ENCODE data around the gene MAP3K6. TPM values are rescaled to one million over a fixed set of nuclear protein-coding genes. Genes with fewer than 3 reads are reported as not detected.

MAP3K6 gene
- total RNA-seq, 3 donors from 2014 or later, result 18.5 to 38.5 (median 28.5) TPM

DNA sequence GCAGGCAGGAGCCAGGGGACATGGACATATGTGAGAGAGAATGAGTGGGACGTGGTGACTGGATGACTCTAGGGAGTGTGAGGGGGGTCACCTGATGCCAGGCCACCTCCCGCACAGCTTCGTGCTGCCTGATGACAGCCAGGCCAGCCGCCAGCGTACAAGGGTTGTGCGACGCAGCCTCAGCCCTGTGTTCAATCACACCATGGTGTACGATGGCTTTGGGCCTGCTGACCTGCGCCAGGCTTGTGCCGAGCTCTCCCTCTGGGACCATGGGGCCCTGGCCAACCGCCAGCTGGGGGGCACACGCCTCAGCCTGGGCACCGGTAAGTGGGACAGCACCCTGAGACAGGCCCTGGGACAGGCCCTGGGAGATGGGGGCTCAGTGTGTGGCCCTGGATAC is 13.6 kb downstream of the MAP3K6 start:
- no peak overlapping the region for H3K4me3 ChIP-seq
- H3K4me1 ChIP-seq (ENCODE audit: low read depth), result peaks cover 36% of the 10 kb centered on the region
- intact Hi-C loops (cut with DNase I, micrococcal nuclease), result no loop called here
- no peaks in the 10 kb centered on the region for H3K36me3 ChIP-seq (ENCODE audit: low read depth)
- no peak for ATAC-seq
- no peaks in the 10 kb centered on the region for H3K9me3 ChIP-seq
- TF ChIP-seq, protein P1, sequence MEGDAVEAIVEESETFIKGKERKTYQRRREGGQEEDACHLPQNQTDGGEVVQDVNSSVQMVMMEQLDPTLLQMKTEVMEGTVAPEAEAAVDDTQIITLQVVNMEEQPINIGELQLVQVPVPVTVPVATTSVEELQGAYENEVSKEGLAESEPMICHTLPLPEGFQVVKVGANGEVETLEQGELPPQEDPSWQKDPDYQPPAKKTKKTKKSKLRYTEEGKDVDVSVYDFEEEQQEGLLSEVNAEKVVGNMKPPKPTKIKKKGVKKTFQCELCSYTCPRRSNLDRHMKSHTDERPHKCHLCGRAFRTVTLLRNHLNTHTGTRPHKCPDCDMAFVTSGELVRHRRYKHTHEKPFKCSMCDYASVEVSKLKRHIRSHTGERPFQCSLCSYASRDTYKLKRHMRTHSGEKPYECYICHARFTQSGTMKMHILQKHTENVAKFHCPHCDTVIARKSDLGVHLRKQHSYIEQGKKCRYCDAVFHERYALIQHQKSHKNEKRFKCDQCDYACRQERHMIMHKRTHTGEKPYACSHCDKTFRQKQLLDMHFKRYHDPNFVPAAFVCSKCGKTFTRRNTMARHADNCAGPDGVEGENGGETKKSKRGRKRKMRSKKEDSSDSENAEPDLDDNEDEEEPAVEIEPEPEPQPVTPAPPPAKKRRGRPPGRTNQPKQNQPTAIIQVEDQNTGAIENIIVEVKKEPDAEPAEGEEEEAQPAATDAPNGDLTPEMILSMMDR (IDR thresholded peaks at IDR 0.05), result no peak
- DNase-seq, result peak in 1 of 3 donors; percentile 45

GRCh38 chr1:27351541-27352107 is 15.1 kb downstream of the MAP3K6 start:
- no peak for DNase-seq
- Histone ChIP-seq H3K4me3 (no peak overlapping the region), H3K36me3 (ENCODE audit: low read depth) (no peaks in the 10 kb centered on the region), H3K9me3 (no peaks in the 10 kb centered on the region), H3K4me1 (ENCODE audit: low read depth) (peaks cover 27% of the 10 kb centered on the region)
- TF ChIP-seq, protein P1 (IDR thresholded peaks at IDR 0.05), result no peak
- intact Hi-C loops (cut with DNase I, micrococcal nuclease), result no loop called here
- no peak for ATAC-seq

GRCh38 chr1:27350663-27351540 is 15.9 kb downstream of the MAP3K6 start:
- intact Hi-C loops (cut with DNase I, micrococcal nuclease), result no loop called here
- Histone ChIP-seq H3K36me3 (ENCODE audit: low read depth) (no peaks in the 10 kb centered on the region), H3K4me1 (ENCODE audit: low read depth) (peaks cover 27% of the 10 kb centered on the region), H3K9me3 (no peaks in the 10 kb centered on the region), H3K4me3 (no peak overlapping the region)
- peak; percentile 14 for ATAC-seq
- peak in 2 of 3 donors; percentile 64 to 71 for DNase-seq
- TF ChIP-seq, protein P1 (IDR thresholded peaks at IDR 0.05), result no peak

DNA sequence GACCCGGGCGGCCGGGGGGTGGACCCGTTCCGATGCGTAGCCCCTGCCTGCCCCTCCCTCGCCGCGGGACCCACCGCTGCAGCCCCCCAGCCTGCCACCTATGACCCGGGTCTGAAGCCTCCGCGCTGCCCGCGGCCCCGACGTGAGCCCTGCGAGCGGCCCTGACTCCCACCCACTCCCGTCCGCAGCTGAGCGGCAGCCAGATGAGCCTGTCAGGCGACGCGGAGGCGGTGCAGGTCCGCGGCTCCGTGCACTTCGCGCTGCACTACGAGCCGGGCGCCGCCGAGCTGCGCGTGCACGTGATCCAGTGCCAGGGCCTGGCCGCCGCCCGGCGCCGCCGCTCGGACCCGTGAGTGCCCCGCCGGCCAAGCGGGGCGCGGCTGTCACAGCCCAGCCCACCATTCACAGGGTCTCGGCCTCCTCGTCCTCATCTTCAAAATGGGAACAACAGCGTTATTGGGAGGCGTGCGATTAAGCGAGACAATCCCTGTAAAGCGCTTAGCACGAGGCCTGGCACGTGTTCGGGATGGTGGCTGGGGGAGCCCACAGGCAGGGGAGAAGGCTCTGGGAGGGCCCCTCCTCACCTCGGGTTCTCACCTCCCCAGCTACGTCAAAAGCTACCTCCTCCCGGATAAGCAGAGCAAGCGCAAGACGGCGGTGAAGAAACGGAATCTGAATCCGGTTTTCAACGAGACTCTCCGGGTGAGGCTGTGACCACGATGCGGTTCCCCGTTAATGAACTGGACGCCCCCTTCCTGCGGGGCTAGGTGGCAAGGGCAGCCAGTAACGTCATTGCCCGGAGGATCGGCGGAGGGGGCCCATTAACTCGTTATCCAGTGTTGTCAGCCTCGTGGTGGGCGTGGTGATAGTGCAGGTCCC is 16.7 kb downstream of the MAP3K6 start:
- peaks cover 27% of the 10 kb centered on the region for H3K4me1 ChIP-seq (ENCODE audit: low read depth)
- no peaks in the 10 kb centered on the region for H3K36me3 ChIP-seq (ENCODE audit: low read depth)
- DNase-seq (peak; percentile 68 to 84 (median 81)), ATAC-seq (peak; percentile 87)
- no peaks in the 10 kb centered on the region for H3K9me3 ChIP-seq
- intact Hi-C loops (cut with DNase I, micrococcal nuclease), result no loop called here
- no peak overlapping the region for H3K4me3 ChIP-seq
- TF ChIP-seq, protein P1 (IDR thresholded peaks at IDR 0.05), result no peak

Measured in mucosa of descending colon (tissue), 3 donors.